Measurements from ENCODE around the gene SPAG16. TPM values are rescaled to one million over a fixed set of nuclear protein-coding genes. Genes with fewer than 3 reads are reported as not detected.

Gene SPAG16
- total RNA-seq, 1 donor from 2014 or later = 33.9 TPM

DNA sequence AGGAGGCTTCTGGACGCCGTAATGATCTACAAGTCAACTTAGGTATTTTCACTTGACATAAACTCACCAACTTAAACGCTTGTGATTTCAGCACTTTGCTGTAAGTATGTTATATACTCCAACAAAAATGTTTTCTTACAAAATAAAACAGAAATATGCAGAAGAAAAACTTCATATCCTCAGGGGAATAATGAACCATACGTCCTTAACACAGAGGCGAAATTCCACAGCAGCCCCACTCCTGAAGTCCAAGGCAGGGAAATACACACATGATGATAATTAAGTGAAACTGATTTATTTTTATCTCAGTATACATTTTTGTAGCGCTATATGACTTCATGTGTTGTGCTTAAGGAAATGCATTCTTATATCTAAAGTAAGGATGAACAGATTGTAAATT lies 791.2 kb downstream of the SPAG16 start:
- no peak for DNase-seq (ENCODE audit: low spot score)

DNA sequence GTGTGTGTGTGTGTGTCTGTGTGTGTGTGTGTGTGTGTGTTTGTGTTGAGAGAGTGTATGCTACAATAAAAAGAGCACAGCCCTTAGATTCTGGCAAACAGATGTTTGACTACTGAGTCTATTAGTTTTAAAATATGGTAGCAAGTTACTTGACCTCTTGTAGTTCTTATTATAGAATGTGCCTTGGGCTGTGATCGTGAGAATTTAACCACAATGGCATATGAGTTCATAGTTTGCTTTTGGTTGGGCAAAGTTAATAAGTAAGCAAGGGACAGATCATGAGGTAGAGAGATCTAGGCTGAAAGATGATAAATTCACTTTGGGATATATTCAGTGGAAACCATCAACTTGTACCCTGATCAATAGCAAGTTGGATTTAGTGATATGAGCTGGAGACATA lies 792.3 kb downstream of the SPAG16 start:
- DNase-seq (ENCODE audit: low spot score) = no peak

DNA sequence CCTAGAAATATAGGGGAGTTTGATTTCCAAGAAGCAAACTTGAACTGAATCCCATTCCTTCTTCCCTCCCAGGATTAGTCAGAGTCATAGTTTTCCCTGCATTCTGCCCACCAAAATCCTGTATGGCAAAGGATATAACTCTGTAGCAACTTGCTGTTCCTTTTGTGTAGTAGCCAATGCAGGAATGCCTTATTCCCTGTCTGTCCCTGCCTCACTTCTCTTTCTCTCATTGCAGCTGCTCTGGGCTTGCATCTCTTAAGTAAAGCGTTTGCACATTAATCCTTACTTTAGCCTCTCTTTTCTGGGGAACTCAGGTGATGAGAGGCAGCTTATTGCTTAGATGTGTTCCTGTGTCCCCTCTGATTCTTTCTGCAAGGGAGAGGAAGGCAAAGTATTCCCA lies 793.5 kb downstream of the SPAG16 start:
- no peak for DNase-seq (ENCODE audit: low spot score)

DNA sequence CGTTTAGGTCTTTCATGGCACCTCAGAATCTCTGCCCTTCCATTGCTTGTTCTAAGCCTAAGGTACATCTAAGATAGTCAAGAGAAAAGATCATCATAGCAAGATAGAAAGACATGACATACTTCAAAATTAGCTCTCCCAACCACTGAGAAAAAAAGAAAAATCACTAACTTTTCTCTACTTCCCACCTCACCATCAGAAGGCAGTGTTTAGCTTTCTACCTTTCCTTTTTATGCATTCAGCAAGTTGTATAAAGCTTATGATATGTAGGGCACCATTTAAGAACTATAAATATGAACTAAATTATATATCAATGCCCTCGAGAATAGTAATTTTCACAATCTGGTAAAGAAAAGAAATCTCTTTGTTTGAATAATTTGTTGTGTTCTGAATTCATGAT lies 794.8 kb downstream of the SPAG16 start:
- DNase-seq (ENCODE audit: low spot score) = no peak

DNA sequence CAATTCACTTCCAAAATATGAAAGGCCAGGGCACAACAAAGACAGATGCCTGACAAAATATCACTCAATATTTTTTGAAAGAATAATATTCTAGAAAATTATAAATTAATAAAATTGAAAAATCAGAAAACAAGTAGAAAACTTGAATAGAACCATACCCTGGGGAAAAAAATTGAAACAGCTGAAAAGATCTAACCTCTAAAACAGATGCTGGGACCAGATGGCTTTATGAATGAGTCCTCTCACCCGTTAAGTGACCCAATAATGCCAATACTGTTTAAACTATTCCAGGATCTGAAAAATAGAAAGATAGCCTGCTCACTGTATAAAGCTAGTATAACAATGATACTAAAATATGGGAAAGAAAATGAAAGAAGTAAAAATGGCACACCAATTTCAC lies 804.3 kb downstream of the SPAG16 start:
- DNase-seq (ENCODE audit: low spot score) = no peak

DNA sequence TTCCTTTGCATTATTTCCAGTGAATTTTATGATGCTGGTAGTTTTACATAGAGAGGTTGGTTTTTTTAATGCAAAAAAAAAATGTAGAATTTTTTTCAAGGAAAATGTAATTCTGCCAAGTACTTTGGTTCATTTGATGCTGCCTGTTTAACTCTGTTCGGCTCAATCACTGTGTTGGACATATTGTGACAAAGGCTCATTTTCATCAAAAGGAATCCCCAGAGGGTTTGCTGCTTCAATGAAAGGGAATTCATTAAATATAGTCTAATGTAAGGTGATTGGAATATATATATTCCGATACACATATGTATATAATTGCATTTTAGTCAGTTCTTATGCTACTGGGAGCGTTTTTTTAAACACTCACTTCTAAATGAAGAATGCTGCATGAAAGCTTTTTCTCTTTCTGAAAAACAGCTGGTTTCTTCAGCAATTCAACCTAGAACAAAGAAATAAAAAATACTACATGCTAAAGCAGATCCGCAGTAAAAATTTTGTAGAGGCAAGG lies 812.0 kb downstream of the SPAG16 start:
- no peak for DNase-seq (ENCODE audit: low spot score)

DNA sequence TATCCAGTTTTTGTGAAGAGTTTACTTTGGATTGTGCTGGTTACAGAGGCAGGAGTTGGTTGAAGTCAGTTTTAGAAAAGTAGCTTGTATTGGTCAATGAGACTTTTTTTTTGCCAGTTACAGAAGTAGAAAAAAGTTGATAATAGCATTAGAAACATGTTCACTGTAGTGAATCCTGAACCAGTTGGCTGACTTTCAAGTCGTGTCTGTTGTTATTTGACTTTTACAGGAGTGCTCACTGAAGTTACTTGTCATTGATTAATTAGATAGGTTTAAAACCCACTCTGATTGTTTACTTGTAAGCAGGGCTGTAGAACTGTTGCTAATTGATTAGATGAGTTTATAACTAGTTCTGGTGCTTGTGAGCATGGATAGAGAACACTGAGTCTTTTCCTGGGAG lies 814.5 kb downstream of the SPAG16 start:
- DNase-seq (ENCODE audit: low spot score) = no peak

DNA sequence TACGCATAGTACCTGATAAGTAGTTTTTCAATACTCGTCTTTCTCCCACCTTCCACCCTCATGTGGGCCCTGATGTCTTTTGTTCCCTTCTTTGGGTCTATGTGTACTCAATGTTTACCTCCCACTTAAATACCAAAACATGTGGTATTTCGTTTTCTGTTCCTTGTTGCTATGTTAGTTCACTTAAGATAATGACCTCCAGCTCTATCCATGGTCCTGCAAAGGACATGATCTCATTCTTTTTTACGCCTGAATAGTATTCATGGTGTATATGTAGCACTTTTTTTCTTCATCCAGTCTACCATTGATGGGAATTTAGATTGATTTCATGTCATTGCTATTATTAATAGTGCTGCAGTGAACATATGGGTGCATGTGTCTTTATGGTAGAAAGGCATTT lies 816.2 kb downstream of the SPAG16 start:
- DNase-seq (ENCODE audit: low spot score) = no peak

DNA sequence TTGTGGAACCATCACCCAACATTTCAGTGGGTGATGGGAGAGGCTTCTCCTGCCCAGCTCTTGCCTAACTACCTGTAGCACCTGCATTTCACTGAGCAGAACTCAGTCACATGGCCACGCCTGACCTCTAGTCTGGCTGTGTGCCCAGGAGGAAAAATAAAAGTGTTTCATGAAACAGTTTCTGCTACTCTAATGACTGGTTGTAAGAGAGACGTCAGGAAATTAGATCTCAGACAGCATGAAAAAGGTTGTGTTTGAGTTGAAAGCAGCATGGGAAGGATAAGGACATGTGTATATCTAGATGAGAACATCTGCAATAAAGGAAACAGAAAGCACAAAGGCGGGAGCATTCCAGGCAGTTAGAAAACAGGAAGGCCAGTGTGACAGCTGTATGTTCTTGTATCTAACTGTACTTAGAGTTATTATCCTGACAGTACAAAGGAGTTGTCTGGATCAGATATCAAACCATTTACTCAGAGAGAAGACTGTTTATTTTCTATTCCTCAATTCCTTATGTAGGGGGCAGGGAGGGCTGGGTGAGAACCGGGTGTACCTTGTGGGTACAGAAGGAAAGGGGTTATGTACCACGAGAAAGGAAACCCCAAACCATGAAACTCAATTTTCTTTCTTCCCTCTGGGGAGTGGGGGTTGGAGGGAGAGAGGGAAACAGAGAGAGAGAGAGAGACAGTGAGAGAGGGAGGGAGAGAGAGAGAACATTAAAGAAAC lies 819.2 kb downstream of the SPAG16 start:
- DNase-seq (ENCODE audit: low spot score) = peak; percentile 8

DNA sequence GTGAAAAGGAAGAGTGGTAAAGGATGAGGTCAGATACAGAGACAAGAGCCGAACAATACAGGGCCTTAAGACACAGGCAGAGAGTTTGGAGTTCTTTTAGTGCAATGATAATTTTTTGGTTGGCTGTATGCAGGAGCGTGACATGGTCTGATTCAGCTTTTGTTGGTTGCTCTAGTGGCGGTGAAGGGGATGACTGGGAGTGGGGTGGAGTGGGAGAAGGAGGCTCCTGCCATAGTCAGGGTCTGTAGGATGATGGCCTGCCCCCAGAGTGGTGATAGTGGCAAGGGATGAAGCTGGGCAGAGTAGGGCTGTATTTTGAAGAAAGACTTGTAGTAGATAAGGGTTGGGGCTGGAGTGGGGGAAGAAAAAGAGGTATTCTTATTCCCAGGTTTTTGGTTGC lies 820.0 kb downstream of the SPAG16 start:
- no peak for DNase-seq (ENCODE audit: low spot score)

DNA sequence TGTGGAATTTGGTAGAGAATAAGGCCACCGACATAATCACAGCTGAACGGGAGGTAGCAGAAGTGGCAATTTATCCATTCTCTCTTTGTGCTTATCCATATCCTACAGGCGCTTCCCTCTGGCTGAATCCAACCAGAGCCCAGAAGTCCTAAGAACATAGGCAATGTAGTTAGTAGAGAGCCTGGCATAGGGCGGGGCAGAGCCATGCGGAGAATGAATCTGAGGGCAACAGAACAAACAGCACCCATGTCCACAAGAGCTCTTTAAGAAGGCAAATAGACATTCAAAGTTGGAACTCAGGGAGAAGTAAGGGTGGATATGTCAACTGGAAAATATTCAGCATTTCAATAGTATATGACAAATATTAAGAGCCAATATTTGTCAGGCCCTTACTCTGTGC lies 820.7 kb downstream of the SPAG16 start:
- no peak for DNase-seq (ENCODE audit: low spot score)

DNA sequence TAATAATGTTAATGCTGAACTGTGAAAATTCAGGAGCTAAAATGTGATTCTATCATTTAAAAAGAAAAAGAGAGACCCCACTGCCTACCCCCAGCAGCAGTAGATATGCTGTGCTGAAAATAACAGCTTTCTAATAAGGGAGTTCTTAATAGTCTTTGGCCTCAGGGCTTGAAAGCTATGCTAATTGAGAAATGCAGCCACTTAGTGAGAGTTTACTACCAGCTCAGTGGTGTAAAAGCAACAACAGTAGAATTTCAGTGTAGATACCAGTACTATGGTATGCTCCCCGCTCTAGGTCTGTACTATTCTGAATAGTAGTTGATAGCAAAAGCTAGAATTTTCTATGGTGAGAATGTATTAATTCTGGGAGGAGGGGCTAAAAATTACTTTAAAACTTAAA lies 823.5 kb downstream of the SPAG16 start:
- DNase-seq (ENCODE audit: low spot score) = no peak

DNA sequence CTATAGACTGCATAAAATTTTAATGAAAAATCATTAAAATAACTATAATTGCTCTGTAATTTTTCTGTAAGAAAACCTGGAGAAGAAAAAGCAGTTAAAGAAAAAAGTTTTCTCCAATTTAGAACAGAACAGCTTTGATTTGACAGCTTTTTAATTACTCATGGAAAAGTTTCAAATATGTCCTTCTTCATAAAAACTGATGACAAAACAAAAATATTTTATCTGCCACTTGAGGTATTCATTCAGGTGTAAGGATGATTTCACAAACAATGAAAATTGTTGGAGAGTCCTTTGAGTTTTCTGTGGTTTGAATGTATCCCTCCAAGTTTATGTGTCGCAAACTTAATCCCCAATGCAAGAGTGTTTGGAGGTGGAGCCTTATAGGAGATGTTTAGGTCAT lies 824.3 kb downstream of the SPAG16 start:
- no peak for DNase-seq (ENCODE audit: low spot score)

DNA sequence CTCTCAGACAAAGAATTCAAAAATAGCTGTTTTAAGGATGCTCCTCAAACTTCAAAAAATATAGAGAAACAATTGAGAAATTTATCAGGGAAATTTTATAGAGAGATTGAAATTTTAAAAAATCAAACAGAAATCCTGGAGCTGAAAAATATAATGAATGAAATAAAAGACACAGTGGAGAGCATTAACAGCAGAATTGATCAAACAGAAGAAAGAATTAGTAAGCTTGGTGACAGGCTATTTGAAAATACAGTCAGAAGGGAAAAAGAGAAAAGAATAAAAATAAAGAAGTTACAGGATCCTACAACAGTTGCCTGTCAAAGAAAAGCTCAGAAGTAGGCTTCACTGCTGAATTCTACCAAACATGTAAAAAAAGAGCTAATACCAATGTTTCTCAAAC lies 832.8 kb downstream of the SPAG16 start:
- no peak for DNase-seq (ENCODE audit: low spot score)

DNA sequence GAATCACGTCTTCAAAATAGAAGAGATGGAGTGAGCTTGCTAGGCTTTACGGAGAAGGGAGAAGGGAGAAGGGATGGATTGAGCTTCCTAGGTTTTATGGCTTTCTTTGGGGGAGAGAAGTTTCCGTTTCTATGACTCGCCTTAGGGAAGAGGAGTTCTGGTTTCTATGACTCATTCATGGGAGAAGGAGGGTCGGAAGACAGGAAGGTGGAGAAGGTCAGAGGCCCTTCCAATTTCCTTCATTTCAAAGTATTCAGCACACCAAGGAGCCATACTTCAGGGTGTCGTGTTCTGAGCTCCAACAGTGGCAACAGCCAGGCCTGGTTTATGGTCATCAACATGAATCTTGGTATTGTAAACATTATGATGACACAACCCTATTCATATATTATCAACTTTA lies 841.9 kb downstream of the SPAG16 start:
- DNase-seq (ENCODE audit: low spot score) = no peak

DNA sequence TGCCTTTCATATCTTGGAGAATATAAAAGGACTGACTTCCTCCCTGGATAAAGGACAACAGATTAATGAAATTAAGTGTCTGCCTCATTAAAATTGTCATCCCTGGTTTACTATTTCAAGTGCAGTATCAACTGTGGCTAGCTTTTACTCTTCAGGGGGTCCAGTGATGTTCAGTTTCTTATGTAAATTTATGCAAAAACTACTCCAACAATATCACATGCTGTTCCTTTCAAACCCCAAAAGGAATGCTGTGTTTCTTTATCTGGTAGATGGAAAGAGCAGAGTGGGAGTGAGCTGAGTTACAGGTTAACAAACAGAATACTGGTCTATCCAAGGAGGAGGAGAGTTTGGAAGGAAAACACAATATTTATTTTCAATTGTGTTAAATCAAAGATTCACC lies 842.9 kb downstream of the SPAG16 start:
- no peak for DNase-seq (ENCODE audit: low spot score)

DNA sequence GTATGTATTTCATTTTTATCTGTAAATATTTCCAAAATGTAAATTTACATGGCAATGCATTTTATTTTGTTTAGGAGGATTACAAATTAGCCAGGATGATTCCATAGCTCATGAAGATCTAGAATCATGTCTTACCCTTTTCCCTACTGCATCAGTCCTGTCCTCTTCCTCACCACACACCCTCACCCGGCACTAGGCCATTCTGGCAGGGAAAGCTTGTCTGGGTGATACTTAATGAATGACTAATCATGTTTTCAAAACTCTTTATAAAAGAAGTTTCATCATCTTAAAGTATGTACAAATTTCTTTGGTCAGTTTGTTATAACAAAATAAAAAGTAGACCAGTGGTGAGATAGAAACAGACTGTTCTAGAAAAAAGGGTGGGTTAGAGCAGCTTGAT lies 843.3 kb downstream of the SPAG16 start:
- no peak for DNase-seq (ENCODE audit: low spot score)

DNA sequence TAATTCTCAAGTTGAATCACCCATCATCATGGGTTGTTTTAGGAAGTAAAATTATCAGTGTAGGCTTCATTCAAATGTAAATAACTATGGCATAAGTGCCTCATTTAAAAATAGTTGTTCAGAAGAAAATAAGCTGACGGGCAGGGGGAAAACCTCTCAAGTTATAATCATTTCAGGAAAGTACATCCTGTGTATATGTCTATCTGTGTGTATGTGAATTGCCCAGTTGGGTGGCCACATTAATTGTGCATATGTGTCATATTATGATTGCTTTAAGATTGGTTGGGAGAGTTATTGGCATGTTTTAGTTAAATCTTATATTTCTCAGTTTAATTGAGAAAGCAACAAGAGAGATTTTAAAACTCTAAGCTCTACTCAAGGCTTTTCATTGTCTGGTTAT lies 843.8 kb downstream of the SPAG16 start:
- no peak for DNase-seq (ENCODE audit: low spot score)

DNA sequence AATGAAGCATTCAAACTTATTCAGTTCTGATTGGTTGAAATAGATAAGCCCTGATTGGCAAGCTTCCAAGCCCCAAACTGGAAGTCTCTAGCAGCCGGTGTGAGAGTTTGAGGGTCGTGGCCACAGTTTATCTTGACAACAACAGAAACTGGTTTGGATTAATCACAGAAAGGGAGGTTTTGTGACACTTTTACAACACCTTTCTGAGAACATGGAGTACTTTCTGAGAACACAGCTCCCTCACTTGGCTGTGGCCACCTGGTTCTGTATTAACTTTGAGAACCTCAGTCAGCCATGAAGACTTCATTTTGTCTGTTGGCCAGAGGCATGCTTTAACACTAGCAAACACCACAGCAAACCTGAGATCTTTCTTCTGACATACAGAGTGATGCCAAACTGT lies 845.9 kb downstream of the SPAG16 start:
- no peak for DNase-seq (ENCODE audit: low spot score)

DNA sequence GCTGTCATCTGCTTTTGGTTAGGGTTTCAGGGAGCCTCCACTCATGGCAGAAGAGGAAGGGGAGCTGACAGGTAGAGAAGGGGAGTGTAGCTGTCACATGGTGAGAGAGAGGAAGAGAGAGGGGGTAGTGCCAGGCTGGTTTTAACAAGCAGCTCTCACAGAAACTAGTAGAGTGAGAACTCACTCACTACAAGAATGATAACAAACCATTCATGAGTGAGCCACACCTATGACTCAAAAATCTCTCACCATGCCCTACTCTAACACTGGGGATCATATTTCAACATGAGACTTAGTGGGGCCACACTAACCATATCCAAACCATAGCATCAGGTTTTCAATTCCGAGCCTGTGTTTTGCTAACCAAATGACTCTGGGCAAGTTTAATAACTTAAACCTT lies 851.7 kb downstream of the SPAG16 start:
- DNase-seq (ENCODE audit: low spot score) = no peak

DNA sequence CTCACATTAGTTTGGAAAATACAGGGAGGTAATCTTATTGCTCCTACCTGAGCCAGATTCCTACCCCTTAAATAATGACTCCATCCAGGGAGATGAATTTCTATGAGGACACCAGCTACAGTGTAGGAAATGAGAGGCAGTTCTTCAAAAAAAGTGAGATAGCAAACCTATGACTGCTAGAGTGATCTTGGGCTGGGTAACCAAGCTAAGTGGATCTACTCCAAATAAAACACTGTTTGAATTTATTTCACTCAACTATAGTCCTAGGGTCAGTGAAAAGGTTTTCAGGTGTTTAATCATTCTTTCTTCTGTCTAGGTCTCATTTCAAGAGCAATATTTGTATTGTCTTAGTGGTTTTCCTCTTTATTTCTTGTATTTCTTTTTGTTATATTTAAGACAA lies 854.5 kb downstream of the SPAG16 start:
- no peak for DNase-seq (ENCODE audit: low spot score)

DNA sequence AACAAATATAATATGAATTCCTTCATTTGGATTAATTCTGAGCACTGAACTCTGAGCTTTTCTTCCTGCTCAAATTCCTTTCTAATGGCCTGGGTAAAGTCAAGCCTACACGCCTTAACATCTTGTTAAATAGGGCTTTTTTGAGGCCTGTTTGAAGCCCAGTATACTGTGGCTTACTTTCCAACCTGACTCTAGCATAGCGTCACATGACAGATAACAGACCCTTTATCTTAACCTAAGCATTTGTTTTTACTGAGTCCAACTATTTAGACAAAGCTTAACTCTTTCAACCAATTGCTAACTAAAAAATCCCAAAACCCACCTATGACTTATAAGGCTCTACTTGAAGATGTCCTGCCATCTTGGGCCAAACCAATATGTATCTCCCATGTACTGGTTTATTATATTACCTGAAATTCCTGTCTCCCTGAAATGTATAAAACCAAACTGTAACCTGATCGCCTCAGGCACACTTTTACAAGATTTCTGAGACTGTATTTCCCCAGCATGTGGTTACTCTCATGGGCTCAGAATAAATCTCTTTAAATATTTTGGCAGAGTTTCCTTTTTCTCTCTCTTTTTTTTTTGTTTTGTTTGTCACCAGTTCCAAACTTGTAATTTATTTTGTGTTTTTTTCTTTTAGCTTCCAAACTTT lies 855.5 kb downstream of the SPAG16 start:
- peak; percentile 58 for DNase-seq (ENCODE audit: low spot score)

DNA sequence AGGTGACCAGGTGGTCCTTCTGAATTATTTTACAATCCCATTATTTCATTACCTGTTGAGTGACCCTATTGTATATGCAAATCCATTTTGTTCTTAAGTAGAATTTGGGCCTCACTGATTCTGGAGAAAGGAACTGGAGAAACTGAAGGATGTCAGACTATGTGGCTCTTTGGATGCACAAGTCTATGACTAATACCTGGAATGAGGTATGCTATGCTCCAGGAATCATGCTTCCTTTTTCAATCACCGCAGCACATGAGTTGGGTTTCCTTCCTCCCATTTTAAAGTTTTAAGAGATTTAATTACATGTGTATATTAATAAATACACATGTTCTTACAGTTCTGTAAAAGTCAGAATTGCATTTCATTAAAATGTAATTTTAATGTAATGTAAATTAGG lies 872.7 kb downstream of the SPAG16 start:
- DNase-seq (ENCODE audit: low spot score) = no peak

DNA sequence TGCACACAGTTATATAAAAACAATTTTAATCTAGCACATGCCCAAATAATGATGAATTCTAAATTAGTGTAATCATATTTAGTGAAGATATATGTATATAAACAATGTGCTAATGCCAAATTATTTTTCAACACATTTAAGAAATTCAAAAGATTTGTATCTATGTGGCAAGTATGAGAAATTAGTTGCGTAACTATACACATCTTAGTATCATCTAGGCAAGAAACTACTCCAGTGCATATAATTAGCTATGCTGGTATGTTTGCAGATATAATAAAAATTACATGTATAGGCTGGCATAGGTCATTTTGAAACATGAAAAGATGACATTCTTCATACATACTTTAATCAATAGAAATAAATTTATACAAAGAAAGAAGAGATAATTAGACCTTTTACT lies 874.6 kb downstream of the SPAG16 start:
- no peak for DNase-seq (ENCODE audit: low spot score)
